ENCODE measurements around the gene PDCD1.
"Not testable (repeated sequence)": the region's sequence is repeated elsewhere in the genome, so short reads cannot be mapped to it uniquely, and the experiment has no call there.

The PDCD1 gene

GRCh38 chr2:241814643-241815476 lies 43.8 kb downstream of the PDCD1 start:
- in situ Hi-C loops (cut with MboI; ENCODE audit: low sequenced_read_pairs), result no loop called here

GRCh38 chr2:241814393-241814642 lies 44.4 kb downstream of the PDCD1 start:
- in situ Hi-C loops (cut with MboI; ENCODE audit: low sequenced_read_pairs), result no loop called here

GRCh38 chr2:241813644-241814392 lies 44.9 kb downstream of the PDCD1 start:
- in situ Hi-C loops (cut with MboI; ENCODE audit: low sequenced_read_pairs), result no loop called here

GRCh38 chr2:241812730-241813643 lies 45.7 kb downstream of the PDCD1 start:
- in situ Hi-C loops (cut with MboI; ENCODE audit: low sequenced_read_pairs), result no loop called here

- in situ Hi-C loops (cut with MboI; ENCODE audit: low sequenced_read_pairs), result no loop called here
Measured at GRCh38 chr2:241811952-241812729, 46.6 kb downstream of the PDCD1 start.

- in situ Hi-C loops (cut with MboI; ENCODE audit: low sequenced_read_pairs), result no loop called here
Measured at GRCh38 chr2:241811201-241811951, 47.3 kb downstream of the PDCD1 start.

- in situ Hi-C loops (cut with MboI; ENCODE audit: low sequenced_read_pairs), result no loop called here
Measured at GRCh38 chr2:241810307-241811200, 48.1 kb downstream of the PDCD1 start.

- in situ Hi-C loops (cut with MboI; ENCODE audit: low sequenced_read_pairs), result no loop called here
Measured at GRCh38 chr2:241809383-241810306, 49.0 kb downstream of the PDCD1 start.

- in situ Hi-C loops (cut with MboI; ENCODE audit: low sequenced_read_pairs), result no loop called here
Measured at GRCh38 chr2:241808721-241809382, 49.8 kb downstream of the PDCD1 start, which contains the start of gene NEU4. NEU4 (plus strand) TSS chr2:241809193; CDS start chr2:241814485, 5,292 bp downstream.

GRCh38 chr2:241808051-241808720 lies 50.5 kb downstream of the PDCD1 start:
- in situ Hi-C loops (cut with MboI; ENCODE audit: low sequenced_read_pairs), result no loop called here

GRCh38 chr2:241806217-241806616 lies 52.5 kb downstream of the PDCD1 start:
- in situ Hi-C loops (cut with MboI; ENCODE audit: low sequenced_read_pairs), result not testable (repeated sequence)

- in situ Hi-C loops (cut with MboI; ENCODE audit: low sequenced_read_pairs), result no loop called here
Measured at GRCh38 chr2:241804326-241805229, 54.1 kb downstream of the PDCD1 start.

GRCh38 chr2:241803387-241804325 lies 55.0 kb downstream of the PDCD1 start:
- in situ Hi-C loops (cut with MboI; ENCODE audit: low sequenced_read_pairs), result no loop called here

All from HL-60/S4 treated with phorbol 12-myristate 13-acetate at 8.2 ng/mL for 4 days and 3 days (cell line).